ENCODE results near the gene SNX11.

Gene SNX11

GRCh38 chr17:48162946-48163506, 55.5 kb downstream of the SNX11 start:
- DNase-seq, result peak; percentile 75

- no peak for DNase-seq
Observed at GRCh38 chr17:48163809-48164208, 56.2 kb downstream of the SNX11 start.

- DNase-seq, result no peak
Observed at GRCh38 chr17:48169926-48170325, 62.4 kb downstream of the SNX11 start.
